ENCODE results near the gene CCR4. TPM values are rescaled to one million over a fixed set of nuclear protein-coding genes. Genes with fewer than 3 reads are reported as not detected.

The CCR4 gene
- total and polyA plus RNA-seq, 2 of the 8 experiments (the other 6 are each of a cell fraction or from before 2014, with no cell fraction given) = 0.11 to 0.15 TPM

DNA sequence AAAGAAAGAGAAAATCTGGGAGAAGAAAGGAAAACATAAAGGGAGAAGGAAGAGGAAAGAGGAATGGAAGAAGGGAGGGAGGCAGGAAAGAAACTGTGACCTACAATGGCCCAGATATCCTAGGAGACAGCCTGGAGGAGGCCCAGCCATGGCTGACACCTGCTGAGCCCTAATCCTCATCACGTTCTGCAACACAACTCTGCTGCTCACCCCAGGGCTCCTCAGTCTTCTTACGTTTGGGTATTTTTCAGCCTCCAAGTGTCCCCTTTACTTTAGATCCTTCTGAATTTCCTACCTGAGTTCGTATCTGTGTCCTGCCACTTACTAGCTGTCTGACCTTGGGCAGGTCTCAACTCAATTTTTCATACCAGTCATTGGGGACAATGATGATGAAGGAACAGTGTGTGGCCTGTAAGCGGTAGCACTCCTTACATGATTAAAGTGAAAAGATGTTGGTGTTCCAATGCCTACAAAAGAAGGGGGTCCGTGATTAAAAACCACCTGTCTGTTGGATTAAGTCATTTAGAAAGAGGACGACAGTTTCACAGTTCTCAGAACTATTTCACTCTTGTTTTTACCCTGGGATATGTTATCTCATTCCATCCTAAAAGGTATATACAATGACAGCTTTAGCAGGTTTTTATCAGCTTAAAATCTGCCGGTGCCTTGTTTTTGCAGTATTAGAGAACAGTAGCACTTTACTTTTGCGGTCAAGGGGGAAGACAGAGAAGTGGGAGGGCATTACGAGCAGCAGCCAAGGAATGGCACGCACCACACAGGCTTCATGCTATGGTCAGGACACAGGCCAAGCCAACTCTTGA, 47.4 kb downstream of the CCR4 start:
- Histone ChIP-seq H2BK5ac (ENCODE audit: low read depth, low read length) (no peak overlapping the region), H3K4me1 (replicated peaks in 1 of 4; ENCODE audit: control insufficient read depth in 3 of 4, insufficient read depth in 4 of 4, low read length in 3 of 4) (no peaks in the 10 kb centered on the region), H2BK15ac (ENCODE audit: low read length) (no peak overlapping the region), H2BK120ac (replicated peaks; ENCODE audit: low read depth, low read length) (no peak overlapping the region), H3K9ac (replicated peaks in 1 of 4; ENCODE audit: extremely low read depth in 1 of 4, low read depth in 3 of 4, low read length in 3 of 4) (no peak overlapping the region), H3K23ac (ENCODE audit: insufficient read length) (no peak overlapping the region), H3K79me2 (ENCODE audit: control insufficient read depth in 1 of 2, insufficient read depth in 2 of 2, low read length in 2 of 2) (no peaks in the 10 kb centered on the region), H3K4me2 (ENCODE audit: insufficient read depth in 1 of 2, low read depth in 2 of 2, low read length in 2 of 2) (no peak overlapping the region), H4K91ac (replicated peaks; ENCODE audit: insufficient read length, low read length) (no peak overlapping the region), H3K27ac (ENCODE audit: low read depth, low read length) (no peak overlapping the region), H3K14ac (ENCODE audit: insufficient read length) (no peak overlapping the region), H4K5ac (ENCODE audit: insufficient read length, low read depth, low read length) (no peak overlapping the region), H3K9me3 (ENCODE audit: insufficient read depth in 2 of 2, low read depth in 1 of 2, low read length in 1 of 2) (no peaks in the 10 kb centered on the region), H2AFZ (ENCODE audit: low read length) (no peak overlapping the region), H4K20me1 (replicated peaks in 1 of 2; ENCODE audit: control insufficient read depth in 1 of 2, insufficient read depth in 2 of 2, low read length in 2 of 2) (no peaks in the 10 kb centered on the region), H3K4me3 (ENCODE audit: extremely low read depth in 1 of 4, insufficient read depth in 2 of 4, low read depth in 3 of 4, low read length in 4 of 4) (no peak overlapping the region), H2BK12ac (ENCODE audit: low read depth, low read length) (no peak overlapping the region), H2AK5ac (ENCODE audit: low read depth, low read length) (no peak overlapping the region), H3K23me2 (ENCODE audit: low read depth, low read length) (no peaks in the 10 kb centered on the region), H4K8ac (ENCODE audit: extremely low read depth, insufficient read depth, low read length) (no peak overlapping the region), H3K4ac (replicated peaks; ENCODE audit: insufficient read length, low read depth, low read length) (no peak overlapping the region), H2BK20ac (ENCODE audit: low read length) (no peak overlapping the region), H3K79me1 (ENCODE audit: low read depth, low read length) (no peaks in the 10 kb centered on the region; the same call in 1 of the 2 replicates), H3K56ac (replicated peaks; ENCODE audit: insufficient read length, low read depth, low read length) (no peak overlapping the region), H3K27me3 (replicated peaks in 1 of 4; ENCODE audit: control insufficient read depth in 3 of 4, extremely low read depth in 1 of 4, insufficient read depth in 3 of 4, low read length in 3 of 4) (no peaks in the 10 kb centered on the region), H3K36me3 (ENCODE audit: control insufficient read depth in 2 of 4, insufficient read depth in 4 of 4, low read length in 3 of 4) (no peaks in the 10 kb centered on the region), H3K18ac (ENCODE audit: extremely low read depth, low read length) (no peak overlapping the region)
- FAIRE-seq (no peak), DNase-seq (ENCODE audit: low read depth in 1 of 2, low spot score in 2 of 2) (no peak)
- TF ChIP-seq, protein P1, sequence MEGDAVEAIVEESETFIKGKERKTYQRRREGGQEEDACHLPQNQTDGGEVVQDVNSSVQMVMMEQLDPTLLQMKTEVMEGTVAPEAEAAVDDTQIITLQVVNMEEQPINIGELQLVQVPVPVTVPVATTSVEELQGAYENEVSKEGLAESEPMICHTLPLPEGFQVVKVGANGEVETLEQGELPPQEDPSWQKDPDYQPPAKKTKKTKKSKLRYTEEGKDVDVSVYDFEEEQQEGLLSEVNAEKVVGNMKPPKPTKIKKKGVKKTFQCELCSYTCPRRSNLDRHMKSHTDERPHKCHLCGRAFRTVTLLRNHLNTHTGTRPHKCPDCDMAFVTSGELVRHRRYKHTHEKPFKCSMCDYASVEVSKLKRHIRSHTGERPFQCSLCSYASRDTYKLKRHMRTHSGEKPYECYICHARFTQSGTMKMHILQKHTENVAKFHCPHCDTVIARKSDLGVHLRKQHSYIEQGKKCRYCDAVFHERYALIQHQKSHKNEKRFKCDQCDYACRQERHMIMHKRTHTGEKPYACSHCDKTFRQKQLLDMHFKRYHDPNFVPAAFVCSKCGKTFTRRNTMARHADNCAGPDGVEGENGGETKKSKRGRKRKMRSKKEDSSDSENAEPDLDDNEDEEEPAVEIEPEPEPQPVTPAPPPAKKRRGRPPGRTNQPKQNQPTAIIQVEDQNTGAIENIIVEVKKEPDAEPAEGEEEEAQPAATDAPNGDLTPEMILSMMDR (IDR thresholded peaks at IDR 0.05; ENCODE audit: control extremely low read depth in 1 of 3, insufficient read depth in 1 of 3, low read depth in 1 of 3, low read length in 3 of 3) = no peak
- ChIA-PET POLR2A (ENCODE audit: partially characterized antibody) (no interaction called here), CTCF (ENCODE audit: partially characterized antibody) (interaction anchor here (0.7 to 1.8 kb wide), 3 partner anchors 30 to 51 kb away, joined by 3 to 8 read pairs (median 4); no protein-coding TSS in a partner anchor)
- 92% methylated on average over 10 of the region's 10 CpGs; no CpG with 5 or more reads in 1 of the 2 experiments for WGBS, 2 experiments (ENCODE audit: extremely low coverage in 1 of 2, insufficient coverage in 1 of 2, insufficient read length in 1 of 2, insufficient replicate concordance in 2 of 2, low coverage in 1 of 2, low lambda C conversion rate in 2 of 2, missing lambda C conversion rate in 1 of 2)

Data from H1 (cell line).